ENCODE data around the gene TANGO6.

The TANGO6 gene

DNA sequence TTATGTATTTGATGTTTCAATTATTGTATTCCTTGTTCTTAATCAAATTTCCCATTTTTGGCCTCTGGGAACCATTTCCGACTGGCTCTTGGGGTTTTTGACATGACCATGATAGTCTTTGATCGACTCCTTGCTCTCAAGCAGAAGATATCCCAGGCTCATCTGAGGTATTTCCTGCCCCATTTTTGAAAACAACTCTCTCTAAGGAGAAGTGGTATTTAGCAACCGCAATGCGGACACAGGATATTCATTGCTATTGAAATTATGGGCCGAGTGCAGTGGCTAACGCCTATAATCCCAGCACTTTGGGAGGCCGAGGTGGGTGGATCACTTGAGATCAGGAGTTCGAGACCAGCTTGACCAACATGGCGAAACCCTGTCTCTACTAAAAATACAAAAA, 5.5 kb downstream of the TANGO6 start:
- no peaks in the 10 kb centered on the region for H3K9me3 ChIP-seq
- H3K4me1 ChIP-seq (ENCODE audit: control insufficient read depth in 1 of 2, insufficient read depth in 1 of 2, low read depth in 1 of 2, low read length in 1 of 2) = peaks cover 14 to 27% of the 10 kb centered on the region in 2 experiments
- TF ChIP-seq, protein P1, sequence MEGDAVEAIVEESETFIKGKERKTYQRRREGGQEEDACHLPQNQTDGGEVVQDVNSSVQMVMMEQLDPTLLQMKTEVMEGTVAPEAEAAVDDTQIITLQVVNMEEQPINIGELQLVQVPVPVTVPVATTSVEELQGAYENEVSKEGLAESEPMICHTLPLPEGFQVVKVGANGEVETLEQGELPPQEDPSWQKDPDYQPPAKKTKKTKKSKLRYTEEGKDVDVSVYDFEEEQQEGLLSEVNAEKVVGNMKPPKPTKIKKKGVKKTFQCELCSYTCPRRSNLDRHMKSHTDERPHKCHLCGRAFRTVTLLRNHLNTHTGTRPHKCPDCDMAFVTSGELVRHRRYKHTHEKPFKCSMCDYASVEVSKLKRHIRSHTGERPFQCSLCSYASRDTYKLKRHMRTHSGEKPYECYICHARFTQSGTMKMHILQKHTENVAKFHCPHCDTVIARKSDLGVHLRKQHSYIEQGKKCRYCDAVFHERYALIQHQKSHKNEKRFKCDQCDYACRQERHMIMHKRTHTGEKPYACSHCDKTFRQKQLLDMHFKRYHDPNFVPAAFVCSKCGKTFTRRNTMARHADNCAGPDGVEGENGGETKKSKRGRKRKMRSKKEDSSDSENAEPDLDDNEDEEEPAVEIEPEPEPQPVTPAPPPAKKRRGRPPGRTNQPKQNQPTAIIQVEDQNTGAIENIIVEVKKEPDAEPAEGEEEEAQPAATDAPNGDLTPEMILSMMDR (IDR thresholded peaks at IDR 0.05) = no peak
- no peak overlapping the region for H3K4me3 ChIP-seq (ENCODE audit: low read depth in 1 of 2, low read length in 1 of 2)
- no peak overlapping the region for H3K27ac ChIP-seq
- H3K36me3 ChIP-seq = no peaks in the 10 kb centered on the region
- H3K27me3 ChIP-seq = no peaks in the 10 kb centered on the region

DNA sequence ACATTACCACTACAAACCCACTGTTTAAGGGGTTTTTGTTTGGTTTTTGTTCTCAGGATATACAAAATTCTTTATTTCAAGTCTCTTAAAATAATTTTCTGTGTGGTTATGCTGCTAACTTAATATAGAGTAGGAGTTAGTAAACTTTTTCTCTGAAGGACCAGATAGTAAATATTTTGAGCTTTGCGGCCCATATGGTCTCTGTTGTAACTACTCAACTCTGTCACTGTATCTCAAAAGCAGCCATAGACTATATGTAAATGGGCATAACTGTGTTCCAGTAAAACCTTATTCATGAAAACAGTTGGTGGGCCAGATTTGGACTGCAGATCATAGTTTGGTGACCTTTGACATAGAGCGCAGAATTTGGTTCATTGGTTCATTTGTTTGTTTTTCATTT, 7.2 kb downstream of the TANGO6 start:
- no peaks in the 10 kb centered on the region for H3K27me3 ChIP-seq
- H3K4me1 ChIP-seq (ENCODE audit: control insufficient read depth in 1 of 2, insufficient read depth in 1 of 2, low read depth in 1 of 2, low read length in 1 of 2) = peaks cover 7 to 20% of the 10 kb centered on the region in 2 experiments
- H3K36me3 ChIP-seq = no peaks in the 10 kb centered on the region
- no peak overlapping the region for H3K4me3 ChIP-seq (ENCODE audit: low read depth in 1 of 2, low read length in 1 of 2)
- no peak overlapping the region for H3K27ac ChIP-seq
- TF ChIP-seq, protein P1 (IDR thresholded peaks at IDR 0.05) = no peak
- no peaks in the 10 kb centered on the region for H3K9me3 ChIP-seq

DNA sequence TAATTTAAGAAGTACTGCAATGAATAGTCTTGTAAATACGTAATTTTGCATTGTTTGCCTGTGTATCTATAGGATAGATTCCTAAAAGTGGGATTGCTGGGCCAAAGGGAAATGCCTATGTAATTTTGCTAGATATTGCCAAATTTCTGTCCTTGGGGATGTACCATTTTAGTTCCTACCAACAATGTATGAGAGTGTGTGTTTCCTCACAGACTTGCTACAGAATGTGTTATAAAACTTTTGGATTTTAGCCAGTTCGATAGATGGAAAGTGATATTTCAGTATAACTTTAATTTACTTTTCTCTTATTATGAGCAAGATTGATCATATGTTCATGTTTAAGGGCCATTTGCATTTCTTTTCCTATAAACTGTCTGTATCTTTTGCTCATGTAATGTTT, 8.3 kb downstream of the TANGO6 start:
- no peak overlapping the region for H3K27ac ChIP-seq
- no peak overlapping the region for H3K4me3 ChIP-seq (ENCODE audit: low read depth in 1 of 2, low read length in 1 of 2)
- TF ChIP-seq, protein P1 (IDR thresholded peaks at IDR 0.05) = no peak
- peaks cover 7 to 20% of the 10 kb centered on the region in 2 experiments for H3K4me1 ChIP-seq (ENCODE audit: control insufficient read depth in 1 of 2, insufficient read depth in 1 of 2, low read depth in 1 of 2, low read length in 1 of 2)
- H3K9me3 ChIP-seq = no peaks in the 10 kb centered on the region
- no peaks in the 10 kb centered on the region for H3K36me3 ChIP-seq
- H3K27me3 ChIP-seq = no peaks in the 10 kb centered on the region

DNA sequence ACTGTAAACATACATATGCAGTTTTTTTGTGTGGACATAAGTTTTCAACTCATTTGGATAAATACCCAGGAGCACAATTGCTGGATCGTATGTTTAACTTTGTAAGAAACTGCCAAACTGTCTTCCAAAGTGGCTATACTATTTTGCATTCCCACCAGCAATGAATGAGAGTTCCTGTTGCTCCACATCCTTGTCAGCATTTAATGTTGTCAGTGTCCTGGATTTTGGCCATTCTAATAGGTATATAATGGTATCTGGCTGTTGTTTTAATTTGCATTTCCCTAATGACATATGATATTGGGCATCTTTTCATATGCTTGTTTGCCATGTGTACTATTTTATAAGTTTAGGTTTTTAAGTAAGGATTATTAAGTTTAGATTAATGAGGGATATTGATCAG, 14.1 kb downstream of the TANGO6 start:
- H3K4me3 ChIP-seq (ENCODE audit: low read depth in 1 of 2, low read length in 1 of 2) = no peak overlapping the region
- H3K36me3 ChIP-seq = peaks cover 14% of the 10 kb centered on the region
- TF ChIP-seq, protein P1 (IDR thresholded peaks at IDR 0.05) = no peak

DNA sequence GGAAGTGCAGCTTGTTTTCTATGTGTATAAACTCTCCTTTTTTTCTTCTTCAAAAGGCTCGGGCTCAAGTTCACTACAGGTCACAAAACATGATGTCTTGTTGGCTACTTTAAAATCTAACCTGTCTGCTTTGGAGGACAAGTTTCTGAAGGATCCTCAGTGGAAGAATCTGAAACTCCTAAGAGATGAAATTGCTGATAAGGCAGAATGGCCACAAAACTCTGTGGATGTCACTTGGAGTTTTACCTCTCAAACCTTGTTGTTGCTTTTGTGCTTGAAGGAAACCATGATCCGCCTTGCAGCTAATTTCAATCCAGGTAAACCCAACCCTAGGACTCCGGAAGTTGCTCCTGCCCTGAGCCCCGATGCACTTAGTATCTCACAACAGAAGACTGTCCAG, 16.5 kb downstream of the TANGO6 start:
- H3K27me3 ChIP-seq = no peaks in the 10 kb centered on the region
- H3K27ac ChIP-seq = no peak overlapping the region
- H3K4me1 ChIP-seq (ENCODE audit: control insufficient read depth in 1 of 2, insufficient read depth in 1 of 2, low read depth in 1 of 2, low read length in 1 of 2) = peaks cover 0 to 6% of the 10 kb centered on the region in 2 experiments
- H3K36me3 ChIP-seq = peaks cover 22% of the 10 kb centered on the region
- H3K4me3 ChIP-seq (ENCODE audit: low read depth in 1 of 2, low read length in 1 of 2) = no peak overlapping the region
- no peaks in the 10 kb centered on the region for H3K9me3 ChIP-seq
- TF ChIP-seq, protein P1 (IDR thresholded peaks at IDR 0.05) = no peak

More for the DNA sequence above, 14.1 kb downstream of the TANGO6 start:
- no peak overlapping the region for H3K27ac ChIP-seq
- peaks cover 0 to 6% of the 10 kb centered on the region in 2 experiments for H3K4me1 ChIP-seq (ENCODE audit: control insufficient read depth in 1 of 2, insufficient read depth in 1 of 2, low read depth in 1 of 2, low read length in 1 of 2)
- H3K9me3 ChIP-seq = no peaks in the 10 kb centered on the region
- H3K27me3 ChIP-seq = no peaks in the 10 kb centered on the region
